ENCODE data around the gene SLC2A2. TPM values are rescaled to one million over a fixed set of nuclear protein-coding genes. Genes with fewer than 3 reads are reported as not detected.

The SLC2A2 gene
- total RNA-seq, 3 donors from 2014 or later, result not detected

DNA sequence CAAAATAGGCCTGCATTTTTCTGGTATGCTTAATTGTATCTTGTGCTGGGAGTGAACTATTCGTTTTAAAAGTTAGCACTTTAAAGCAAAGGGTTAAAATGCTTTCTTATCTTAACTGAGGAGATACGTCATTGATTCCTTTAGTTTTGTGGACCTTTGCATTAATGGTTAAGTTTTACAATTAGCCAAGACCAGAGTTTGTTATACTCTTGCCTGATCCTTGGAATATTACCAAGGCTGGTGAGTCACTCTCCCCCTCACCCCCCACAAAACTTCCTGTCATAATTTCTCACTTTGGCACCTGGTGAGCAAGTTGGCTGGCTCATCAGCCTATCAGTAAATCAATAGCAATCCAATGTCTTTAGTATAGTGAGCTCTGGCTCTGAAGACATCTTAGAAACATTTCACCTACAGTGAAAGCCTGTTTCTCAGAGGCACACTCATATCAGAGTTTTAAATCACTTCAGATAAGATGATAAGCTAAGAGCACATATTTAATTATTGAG is 26.7 kb downstream of the SLC2A2 start:
- H3K36me3 ChIP-seq, result no peaks in the 10 kb centered on the region
- TF ChIP-seq POLR2A (IDR thresholded peaks at IDR 0.05) (no peak), POLR2AphosphoS5 (IDR thresholded peaks at IDR 0.05) (no peak)
- TF ChIP-seq, protein P1, sequence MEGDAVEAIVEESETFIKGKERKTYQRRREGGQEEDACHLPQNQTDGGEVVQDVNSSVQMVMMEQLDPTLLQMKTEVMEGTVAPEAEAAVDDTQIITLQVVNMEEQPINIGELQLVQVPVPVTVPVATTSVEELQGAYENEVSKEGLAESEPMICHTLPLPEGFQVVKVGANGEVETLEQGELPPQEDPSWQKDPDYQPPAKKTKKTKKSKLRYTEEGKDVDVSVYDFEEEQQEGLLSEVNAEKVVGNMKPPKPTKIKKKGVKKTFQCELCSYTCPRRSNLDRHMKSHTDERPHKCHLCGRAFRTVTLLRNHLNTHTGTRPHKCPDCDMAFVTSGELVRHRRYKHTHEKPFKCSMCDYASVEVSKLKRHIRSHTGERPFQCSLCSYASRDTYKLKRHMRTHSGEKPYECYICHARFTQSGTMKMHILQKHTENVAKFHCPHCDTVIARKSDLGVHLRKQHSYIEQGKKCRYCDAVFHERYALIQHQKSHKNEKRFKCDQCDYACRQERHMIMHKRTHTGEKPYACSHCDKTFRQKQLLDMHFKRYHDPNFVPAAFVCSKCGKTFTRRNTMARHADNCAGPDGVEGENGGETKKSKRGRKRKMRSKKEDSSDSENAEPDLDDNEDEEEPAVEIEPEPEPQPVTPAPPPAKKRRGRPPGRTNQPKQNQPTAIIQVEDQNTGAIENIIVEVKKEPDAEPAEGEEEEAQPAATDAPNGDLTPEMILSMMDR (IDR thresholded peaks at IDR 0.05), result no peak
- H3K4me3 ChIP-seq, result no peak overlapping the region
- intact Hi-C loops (cut with DNase I; ENCODE audit: low total_unique reads), result no loop called here
- DNase-seq (ENCODE audit: low spot score in 2 of 2), result no peak
- H3K27me3 ChIP-seq, result no peaks in the 10 kb centered on the region
- H3K27ac ChIP-seq, result peak overlapping the region in 1 of 2 donors; percentile 8
- H3K4me1 ChIP-seq, result no peaks in the 10 kb centered on the region
- H3K9me3 ChIP-seq, result no peaks in the 10 kb centered on the region

DNA sequence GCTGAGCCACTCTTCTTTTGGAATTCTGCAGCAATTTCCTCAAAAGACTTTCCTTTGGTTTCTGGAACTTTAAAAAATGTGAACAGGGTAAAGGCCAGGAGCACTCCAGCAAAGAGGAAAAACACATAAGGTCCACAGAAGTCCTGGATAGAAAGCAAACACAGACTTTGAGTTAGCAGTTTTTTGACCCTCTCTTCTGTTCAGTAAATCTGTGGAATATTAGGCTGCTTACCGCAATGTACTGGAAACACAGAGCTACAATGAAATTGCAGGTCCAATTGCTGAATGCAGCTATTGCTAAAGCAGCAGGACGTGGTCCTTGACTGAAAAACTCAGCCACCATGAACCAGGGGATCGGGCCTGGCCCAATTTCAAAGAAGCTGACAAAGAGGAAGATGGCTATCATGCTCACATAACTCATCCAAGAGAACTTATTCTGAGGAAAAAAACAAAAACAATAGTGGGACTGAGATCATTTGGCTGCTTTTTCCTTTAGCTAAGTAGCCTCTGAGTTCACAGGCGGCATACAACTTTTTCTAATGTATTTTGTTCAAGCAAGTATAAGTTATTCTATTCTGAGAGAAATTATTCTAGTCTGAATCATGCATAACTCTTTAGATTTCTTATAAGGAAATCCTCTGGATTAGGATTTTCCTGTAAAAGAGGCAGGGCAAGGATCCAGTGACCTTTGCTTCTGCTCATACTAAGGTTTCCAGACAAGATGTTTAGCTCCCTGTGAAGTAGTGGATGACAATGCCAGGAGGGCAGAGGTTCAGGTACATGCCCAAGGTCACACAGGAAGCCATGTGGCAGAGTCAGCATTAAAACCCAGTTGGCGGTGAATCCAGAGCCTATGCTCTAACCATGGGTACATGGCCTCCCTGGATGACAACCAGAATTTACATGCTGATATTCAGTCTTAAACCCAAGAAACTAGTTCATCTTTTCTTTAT is 28.3 kb downstream of the SLC2A2 start:
- no peak for DNase-seq (ENCODE audit: low spot score in 2 of 2)
- Histone ChIP-seq H3K36me3 (no peaks in the 10 kb centered on the region), H3K27me3 (no peaks in the 10 kb centered on the region), H3K4me3 (no peak overlapping the region), H3K27ac (peak overlapping the region; percentile 8 to 22), H3K4me1 (no peaks in the 10 kb centered on the region), H3K9me3 (no peaks in the 10 kb centered on the region)
- no peak for TF ChIP-seq POLR2A (IDR thresholded peaks at IDR 0.05)
- TF ChIP-seq POLR2AphosphoS5 (IDR thresholded peaks at IDR 0.05), result no peak
- TF ChIP-seq, protein P1 (IDR thresholded peaks at IDR 0.05), result no peak
- intact Hi-C loops (cut with DNase I; ENCODE audit: low total_unique reads), result no loop called here

- TF ChIP-seq POLR2A (IDR thresholded peaks at IDR 0.05) (no peak), POLR2AphosphoS5 (IDR thresholded peaks at IDR 0.05) (no peak)
- TF ChIP-seq, protein P1 (IDR thresholded peaks at IDR 0.05), result no peak
- intact Hi-C loops (cut with DNase I; ENCODE audit: low total_unique reads), result no loop called here
- H3K27ac ChIP-seq, result no peak overlapping the region
- no peaks in the 10 kb centered on the region for H3K4me1 ChIP-seq
- H3K4me3 ChIP-seq, result no peak overlapping the region
- H3K9me3 ChIP-seq, result no peaks in the 10 kb centered on the region
- no peaks in the 10 kb centered on the region for H3K36me3 ChIP-seq
- H3K27me3 ChIP-seq, result no peaks in the 10 kb centered on the region
- DNase-seq (ENCODE audit: low spot score in 2 of 2), result no peak
Measured at GRCh38 chr3:170992854-170993253, 33.7 kb downstream of the SLC2A2 start.

DNA sequence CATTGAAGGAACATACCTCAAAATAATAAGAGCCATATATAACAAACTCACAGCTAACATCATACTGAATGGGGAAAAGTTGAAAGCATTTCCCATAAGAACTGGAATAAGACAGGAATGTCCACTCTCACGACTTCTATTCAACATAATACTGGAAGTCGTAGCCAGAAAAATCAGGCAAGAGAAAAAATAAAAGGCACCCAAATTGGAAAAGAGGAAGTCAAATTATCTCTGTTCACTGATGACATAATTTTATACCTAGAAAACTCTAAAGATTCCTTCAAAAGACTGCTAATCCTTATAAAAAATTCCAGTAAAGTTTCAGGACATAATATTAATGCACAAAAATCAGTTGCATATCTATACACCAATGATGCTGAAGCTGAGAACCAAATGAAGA is 34.9 kb downstream of the SLC2A2 start:
- no peaks in the 10 kb centered on the region for H3K36me3 ChIP-seq
- no peaks in the 10 kb centered on the region for H3K9me3 ChIP-seq
- no peak for DNase-seq (ENCODE audit: low spot score in 2 of 2)
- intact Hi-C loops (cut with DNase I; ENCODE audit: low total_unique reads), result no loop called here
- no peaks in the 10 kb centered on the region for H3K4me1 ChIP-seq
- no peaks in the 10 kb centered on the region for H3K27me3 ChIP-seq
- no peak overlapping the region for H3K4me3 ChIP-seq
- TF ChIP-seq POLR2A (IDR thresholded peaks at IDR 0.05) (no peak), POLR2AphosphoS5 (IDR thresholded peaks at IDR 0.05) (no peak)
- TF ChIP-seq, protein P1 (IDR thresholded peaks at IDR 0.05), result no peak
- no peak overlapping the region for H3K27ac ChIP-seq

- Histone ChIP-seq H3K4me3 (no peak overlapping the region), H3K4me1 (no peaks in the 10 kb centered on the region), H3K27ac (no peak overlapping the region), H3K27me3 (no peaks in the 10 kb centered on the region), H3K9me3 (peaks cover 0 to 1% of the 10 kb centered on the region in 2 donors), H3K36me3 (no peaks in the 10 kb centered on the region)
- DNase-seq (ENCODE audit: low spot score in 2 of 2), result no peak
- TF ChIP-seq, protein P1 (IDR thresholded peaks at IDR 0.05), result no peak
- intact Hi-C loops (cut with DNase I; ENCODE audit: low total_unique reads), result no loop called here
Measured at GRCh38 chr3:170989100-170989648, 37.3 kb downstream of the SLC2A2 start.
